GM12878 (cell line): ENCODE measurements around the gene RAP1GAP. TPM values are rescaled to one million over a fixed set of nuclear protein-coding genes. Genes with fewer than 3 reads are reported as not detected.

Experiments used
- ATAC-seq: fragments of 200-7000 bp; cut with Tn5 transposase; 3 replicates; pipeline ENCODE4 v1.9.1; 2020; ENCODE audit warnings: mild to moderate bottlenecking, moderate library complexity
- BruUV-seq: library from RNA; stranded (reverse); fragments of 400-500 nt; replicated peaks from 2 replicates; lab custom pipeline; 2021; lab: Mats Ljungman, UMichigan
- CTCF ChIA-PET: fragments of 300-600 bp; sonication (Branson Sonifier 250); formaldehyde crosslinking; extraction: SDS; loops from one replicate; lab custom pipeline; 2021; ENCODE audit warnings: inconsistent platforms; lab: Yijun Ruan, JAX
- POLR2A ChIA-PET: fragments of 350-600 bp; formaldehyde crosslinking; extraction: SDS; loops from one replicate; lab custom pipeline; 2021; ENCODE audit warnings: inconsistent platforms; lab: Charles Lee
- RAD21 ChIA-PET: fragments of 300-600 bp; sonication (Branson Sonifier 250); formaldehyde crosslinking; loops from one replicate; lab custom pipeline; 2023; ENCODE audit warnings: antibody characterized with exemption; ENCODE audit not compliant: unreplicated experiment; lab: Charles Lee
- SMC1A ChIA-PET: fragments of 300-600 bp; sonication (Branson Sonifier 250); formaldehyde crosslinking; loops from one replicate; lab custom pipeline; 2023; ENCODE audit not compliant: unreplicated experiment, uncharacterized antibody; lab: Charles Lee
- DNase-seq: peaks from one replicate; pipeline ENCODE4 v3.0.0-alpha.2; 2011; ENCODE audit warnings: low read depth, low spot score
- FAIRE-seq: peaks from 3 replicates; lab custom pipeline; 2011; peaks lifted over from hg19 to GRCh38; lab: Jason Lieb, UNC
- H2AFZ ChIP-seq: 2 replicates; pipeline ENCODE4 v1.6.0; 2011; ENCODE audit warnings: low read depth, low read length, control low read depth; ENCODE audit not compliant: control insufficient read depth
- H3K27ac ChIP-seq: 2 replicates; pipeline ENCODE4 v1.5.1; 2011; ENCODE audit warnings: control low read depth; ENCODE audit not compliant: control insufficient read depth, insufficient read depth
- H3K27me3 ChIP-seq, 2 experiments: replicated peaks in 1 of 2; 2 replicates each; pipeline versions ENCODE4 v1.6.0 to v1.6.1; 2011; ENCODE audit warnings: low read length in 1 of 2; ENCODE audit not compliant: control insufficient read depth in 2 of 2, insufficient read depth in 2 of 2
- H3K36me3 ChIP-seq, 2 experiments: 2 replicates each; pipeline ENCODE4 v1.5.1; 2011; ENCODE audit warnings: low read length in 1 of 2; ENCODE audit not compliant: control insufficient read depth in 2 of 2, insufficient read depth in 2 of 2
- H3K4me1 ChIP-seq: 2 replicates; pipeline ENCODE4 v1.6.1; 2011; ENCODE audit warnings: mild to moderate bottlenecking, low read length, moderate library complexity, mixed read lengths; ENCODE audit not compliant: control insufficient read depth, insufficient read depth
- H3K4me2 ChIP-seq: 2 replicates; pipeline ENCODE4 v1.6.0; 2011; ENCODE audit warnings: control low read depth; ENCODE audit not compliant: control insufficient read depth, insufficient read depth
- H3K4me3 ChIP-seq: fragments of 200-600 bp; sonication (generic); 2 replicates; pipeline ENCODE4 v1.5.1; 2016
- H3K79me2 ChIP-seq: 2 replicates; pipeline ENCODE4 v1.6.0; 2011; ENCODE audit warnings: low read length; ENCODE audit not compliant: control insufficient read depth, insufficient read depth
- H3K9ac ChIP-seq: 2 replicates; pipeline ENCODE4 v1.8.0; 2011; ENCODE audit warnings: low read length, control low read depth, mixed read lengths; ENCODE audit not compliant: control insufficient read depth, insufficient read depth
- H3K9me3 ChIP-seq: replicated peaks from 3 replicates; pipeline ENCODE4 v1.5.1; 2011; ENCODE audit warnings: mild to moderate bottlenecking, low read length; ENCODE audit not compliant: control insufficient read depth, insufficient read depth
- H4K20me1 ChIP-seq: 2 replicates; pipeline ENCODE4 v1.6.0; 2011; ENCODE audit not compliant: control insufficient read depth, insufficient read depth
- BACH1 ChIP-seq: fragments of 450-650 bp; IDR thresholded peaks from 2 replicates; pipeline ENCODE4 v1.6.1; 2017; ENCODE audit warnings: mild to moderate bottlenecking, borderline replicate concordance
- GATAD2B ChIP-seq: fragments of 450-650 bp; conservative IDR thresholded peaks from 2 replicates; pipeline ENCODE4 v1.6.1; 2017; ENCODE audit warnings: low read depth, mild to moderate bottlenecking, moderate library complexity
- HDGF ChIP-seq: fragments of 450-650 bp; IDR thresholded peaks from 2 replicates; pipeline ENCODE4 v1.6.1; 2016; ENCODE audit warnings: antibody characterized with exemption
- RB1 ChIP-seq: fragments of 450-650 bp; formaldehyde crosslinking; IDR thresholded peaks from 2 replicates; pipeline ENCODE4 v1.6.1; 2017; ENCODE audit warnings: mild to moderate bottlenecking, borderline replicate concordance
- STAT3 ChIP-seq: IDR thresholded peaks from 2 replicates; pipeline ENCODE4 v1.6.1; 2011; ENCODE audit warnings: low read depth, low read length, improper control_type of control experiment
- ZNF207 ChIP-seq: fragments of 450-650 bp; IDR thresholded peaks from 2 replicates; pipeline ENCODE4 v1.6.1; 2014; ENCODE audit warnings: antibody characterized with exemption, mild to moderate bottlenecking, borderline replicate concordance
- ZNF622 ChIP-seq: fragments of 450-650 bp; IDR thresholded peaks from 2 replicates; pipeline ENCODE4 v1.6.1; 2017; ENCODE audit warnings: mild to moderate bottlenecking, inconsistent platforms
- WGBS: methylation state at CpG from one replicate; pipeline ENCODE4 v1.1.6; 2016; ENCODE audit warnings: low lambda C conversion rate; ENCODE audit not compliant: insufficient replicate concordance, insufficient coverage; ENCODE audit errors: missing lambda C conversion rate; 5-methylcytosine and 5-hydroxymethylcytosine counted together
- in situ Hi-C: fragments of 300-500 bp; cut with MboI; formaldehyde crosslinking; loops from 9 replicates; pipeline ENCODE4 v1.14.3; 2018; ENCODE audit warnings: mixed read lengths
- intact Hi-C: fragments of 100-400 bp; cut with micrococcal nuclease; formaldehyde crosslinking; loops from one replicate; pipeline ENCODE4 v1.14.2; 2022; ENCODE audit not compliant: unreplicated experiment
- polyA plus RNA-seq, 11 experiments: library from polyadenylated mRNA; depleted of rRNA in 4 of 11; unstranded in 6 of 11; stranded (reverse) in 5 of 11; fragments of >200 nt; fragmentation: Nextera tagmentation in 4 of 11; fragmentation: Illumina TruSeq in 1 of 11; extraction: Ambion mirVana in 4 of 11; extraction: Trizol in 1 of 11; gene quantifications; 1 replicate in 1 of 11; 2 replicates in 10 of 11; pipeline versions ENCODE4 v1.2.1 to v1.2.3, GENCODE V29; 2011 to 2016; ENCODE audit warnings: inconsistent platforms in 2 of 11, missing spikeins in 2 of 11, low read depth in 1 of 11
- total RNA-seq, 4 experiments: library from RNA; depleted of rRNA in 3 of 4; stranded (reverse); fragments of >200 nt in 3 of 4; fragmentation: Illumina TruSeq in 1 of 4; extraction: Trizol in 1 of 4; gene quantifications; 2 replicates each; pipeline versions ENCODE4 v1.2.1 to v1.2.3, GENCODE V29; 2013 to 2021
- TF ChIP-seq, protein P1 (sequence below): fragments of 450-650 bp; IDR thresholded peaks from 2 replicates; pipeline ENCODE4 v1.6.1; 2016; ENCODE audit warnings: mild to moderate bottlenecking
- TF ChIP-seq, protein P2 (sequence below), 3 experiments: IDR thresholded peaks in 2 of 3; conservative IDR thresholded peaks in 1 of 3; 2 replicates each; pipeline ENCODE4 v1.5.1; 2011; ENCODE audit warnings: low read depth in 3 of 3, low read length in 3 of 3, mild to moderate bottlenecking in 3 of 3, control low read depth in 2 of 3, moderate library complexity in 2 of 3, inconsistent platforms in 1 of 3, mixed read lengths in 1 of 3; ENCODE audit not compliant: control insufficient read depth in 2 of 3, insufficient read depth in 1 of 3; ENCODE audit errors: extremely low read depth in 1 of 3
- TF ChIP-seq, protein P3 (sequence below): fragments of 450-650 bp; IDR thresholded peaks from 2 replicates; pipeline ENCODE4 v1.6.1; 2018; ENCODE audit warnings: mild to moderate bottlenecking, low read depth, moderate library complexity; ENCODE audit not compliant: partially characterized antibody
- TF ChIP-seq, protein P4 (sequence below): fragments of 450-650 bp; IDR thresholded peaks from 2 replicates; pipeline ENCODE4 v1.6.1; 2017; ENCODE audit warnings: borderline replicate concordance
- TF ChIP-seq, protein P5 (sequence below): fragments of 450-650 bp; IDR thresholded peaks from 2 replicates; pipeline ENCODE4 v1.6.1; 2017; ENCODE audit warnings: mild to moderate bottlenecking, moderate library complexity

The RAP1GAP gene
- total and polyA plus RNA-seq, 10 of the 15 experiments (the other 5 are each of a cell fraction or from before 2014, with no cell fraction given) = 0.04 to 0.96 (median 0.09) TPM; not detected in 3

DNA sequence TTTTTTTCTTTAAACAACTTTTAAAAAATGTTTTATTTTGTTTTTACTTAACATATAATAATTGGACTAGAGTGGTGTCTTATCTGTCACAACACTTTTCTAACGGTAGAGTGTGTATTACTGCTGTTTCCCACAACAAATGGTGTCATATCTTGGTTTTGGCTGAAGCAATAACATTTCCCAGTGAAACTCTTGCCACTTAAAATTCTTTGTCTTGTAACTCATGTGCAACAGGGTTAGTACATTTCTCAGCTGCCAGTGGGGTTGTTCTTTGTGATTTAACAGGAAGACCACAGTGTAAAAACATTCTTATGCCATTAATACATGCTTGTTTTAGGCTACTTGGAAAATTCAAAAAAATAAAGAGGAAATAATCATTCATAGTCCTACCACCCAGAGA, 116.4 kb downstream of the RAP1GAP start:
- no peaks in the 10 kb centered on the region for H3K4me1 ChIP-seq
- SMC1A ChIA-PET = no interaction called here
- H3K9me3 ChIP-seq = no peaks in the 10 kb centered on the region
- RAD21 ChIA-PET = interaction anchor here (0.6 to 1.2 kb wide), 2 partner anchors 12 to 49 kb away, joined by 3 to 4 read pairs; no protein-coding TSS in a partner anchor
- FAIRE-seq (no peak), ATAC-seq (no peak), DNase-seq (no peak)
- H3K4me3 ChIP-seq = no peak overlapping the region
- H3K79me2 ChIP-seq = no peaks in the 10 kb centered on the region
- H2AFZ ChIP-seq = no peak overlapping the region
- no peaks in the 10 kb centered on the region; a peak in 1 of 4 replicates for H3K27me3 ChIP-seq
- in situ Hi-C loops = no loop called here
- POLR2A ChIA-PET = no interaction called here
- H3K9ac ChIP-seq = no peak overlapping the region
- 0% methylated on average over 1 of the region's 1 CpG for WGBS
- no peak overlapping the region for H3K27ac ChIP-seq
- no peaks in the 10 kb centered on the region for H3K36me3 ChIP-seq
- CTCF ChIA-PET = interaction anchor here (0.6 kb wide), 1 partner anchor 745 kb away, joined by 4 read pairs; no protein-coding TSS in a partner anchor
- no peak overlapping the region for H3K4me2 ChIP-seq
- no peaks in the 10 kb centered on the region for H4K20me1 ChIP-seq
- intact Hi-C loops = no loop called here
- no TSS peak for BruUV-seq
- TF ChIP-seq, protein P1, sequence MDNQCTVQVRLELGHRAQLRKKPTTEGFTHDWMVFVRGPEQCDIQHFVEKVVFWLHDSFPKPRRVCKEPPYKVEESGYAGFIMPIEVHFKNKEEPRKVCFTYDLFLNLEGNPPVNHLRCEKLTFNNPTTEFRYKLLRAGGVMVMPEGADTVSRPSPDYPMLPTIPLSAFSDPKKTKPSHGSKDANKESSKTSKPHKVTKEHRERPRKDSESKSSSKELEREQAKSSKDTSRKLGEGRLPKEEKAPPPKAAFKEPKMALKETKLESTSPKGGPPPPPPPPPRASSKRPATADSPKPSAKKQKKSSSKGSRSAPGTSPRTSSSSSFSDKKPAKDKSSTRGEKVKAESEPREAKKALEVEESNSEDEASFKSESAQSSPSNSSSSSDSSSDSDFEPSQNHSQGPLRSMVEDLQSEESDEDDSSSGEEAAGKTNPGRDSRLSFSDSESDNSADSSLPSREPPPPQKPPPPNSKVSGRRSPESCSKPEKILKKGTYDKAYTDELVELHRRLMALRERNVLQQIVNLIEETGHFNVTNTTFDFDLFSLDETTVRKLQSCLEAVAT = no peak
- TF ChIP-seq ZNF207 (no peak), GATAD2B (no peak), HDGF (no peak), BACH1 (no peak), RB1 (no peak), ZNF622 (no peak), STAT3 (no peak)
- TF ChIP-seq, protein P2, sequence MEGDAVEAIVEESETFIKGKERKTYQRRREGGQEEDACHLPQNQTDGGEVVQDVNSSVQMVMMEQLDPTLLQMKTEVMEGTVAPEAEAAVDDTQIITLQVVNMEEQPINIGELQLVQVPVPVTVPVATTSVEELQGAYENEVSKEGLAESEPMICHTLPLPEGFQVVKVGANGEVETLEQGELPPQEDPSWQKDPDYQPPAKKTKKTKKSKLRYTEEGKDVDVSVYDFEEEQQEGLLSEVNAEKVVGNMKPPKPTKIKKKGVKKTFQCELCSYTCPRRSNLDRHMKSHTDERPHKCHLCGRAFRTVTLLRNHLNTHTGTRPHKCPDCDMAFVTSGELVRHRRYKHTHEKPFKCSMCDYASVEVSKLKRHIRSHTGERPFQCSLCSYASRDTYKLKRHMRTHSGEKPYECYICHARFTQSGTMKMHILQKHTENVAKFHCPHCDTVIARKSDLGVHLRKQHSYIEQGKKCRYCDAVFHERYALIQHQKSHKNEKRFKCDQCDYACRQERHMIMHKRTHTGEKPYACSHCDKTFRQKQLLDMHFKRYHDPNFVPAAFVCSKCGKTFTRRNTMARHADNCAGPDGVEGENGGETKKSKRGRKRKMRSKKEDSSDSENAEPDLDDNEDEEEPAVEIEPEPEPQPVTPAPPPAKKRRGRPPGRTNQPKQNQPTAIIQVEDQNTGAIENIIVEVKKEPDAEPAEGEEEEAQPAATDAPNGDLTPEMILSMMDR (IDR thresholded peaks at IDR 0.05 in 2 of 3, conservative IDR thresholded peaks at IDR 0.05 in 1 of 3; ENCODE audit: control insufficient read depth in 2 of 3, extremely low read depth in 1 of 3, insufficient read depth in 1 of 3, low read depth in 3 of 3, low read length in 3 of 3) = no peak
- TF ChIP-seq, protein P3, sequence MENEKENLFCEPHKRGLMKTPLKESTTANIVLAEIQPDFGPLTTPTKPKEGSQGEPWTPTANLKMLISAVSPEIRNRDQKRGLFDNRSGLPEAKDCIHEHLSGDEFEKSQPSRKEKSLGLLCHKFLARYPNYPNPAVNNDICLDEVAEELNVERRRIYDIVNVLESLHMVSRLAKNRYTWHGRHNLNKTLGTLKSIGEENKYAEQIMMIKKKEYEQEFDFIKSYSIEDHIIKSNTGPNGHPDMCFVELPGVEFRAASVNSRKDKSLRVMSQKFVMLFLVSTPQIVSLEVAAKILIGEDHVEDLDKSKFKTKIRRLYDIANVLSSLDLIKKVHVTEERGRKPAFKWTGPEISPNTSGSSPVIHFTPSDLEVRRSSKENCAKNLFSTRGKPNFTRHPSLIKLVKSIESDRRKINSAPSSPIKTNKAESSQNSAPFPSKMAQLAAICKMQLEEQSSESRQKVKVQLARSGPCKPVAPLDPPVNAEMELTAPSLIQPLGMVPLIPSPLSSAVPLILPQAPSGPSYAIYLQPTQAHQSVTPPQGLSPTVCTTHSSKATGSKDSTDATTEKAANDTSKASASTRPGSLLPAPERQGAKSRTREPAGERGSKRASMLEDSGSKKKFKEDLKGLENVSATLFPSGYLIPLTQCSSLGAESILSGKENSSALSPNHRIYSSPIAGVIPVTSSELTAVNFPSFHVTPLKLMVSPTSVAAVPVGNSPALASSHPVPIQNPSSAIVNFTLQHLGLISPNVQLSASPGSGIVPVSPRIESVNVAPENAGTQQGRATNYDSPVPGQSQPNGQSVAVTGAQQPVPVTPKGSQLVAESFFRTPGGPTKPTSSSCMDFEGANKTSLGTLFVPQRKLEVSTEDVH = no peak
- TF ChIP-seq, protein P4, sequence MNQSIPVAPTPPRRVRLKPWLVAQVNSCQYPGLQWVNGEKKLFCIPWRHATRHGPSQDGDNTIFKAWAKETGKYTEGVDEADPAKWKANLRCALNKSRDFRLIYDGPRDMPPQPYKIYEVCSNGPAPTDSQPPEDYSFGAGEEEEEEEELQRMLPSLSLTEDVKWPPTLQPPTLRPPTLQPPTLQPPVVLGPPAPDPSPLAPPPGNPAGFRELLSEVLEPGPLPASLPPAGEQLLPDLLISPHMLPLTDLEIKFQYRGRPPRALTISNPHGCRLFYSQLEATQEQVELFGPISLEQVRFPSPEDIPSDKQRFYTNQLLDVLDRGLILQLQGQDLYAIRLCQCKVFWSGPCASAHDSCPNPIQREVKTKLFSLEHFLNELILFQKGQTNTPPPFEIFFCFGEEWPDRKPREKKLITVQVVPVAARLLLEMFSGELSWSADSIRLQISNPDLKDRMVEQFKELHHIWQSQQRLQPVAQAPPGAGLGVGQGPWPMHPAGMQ = no peak
- TF ChIP-seq, protein P5, sequence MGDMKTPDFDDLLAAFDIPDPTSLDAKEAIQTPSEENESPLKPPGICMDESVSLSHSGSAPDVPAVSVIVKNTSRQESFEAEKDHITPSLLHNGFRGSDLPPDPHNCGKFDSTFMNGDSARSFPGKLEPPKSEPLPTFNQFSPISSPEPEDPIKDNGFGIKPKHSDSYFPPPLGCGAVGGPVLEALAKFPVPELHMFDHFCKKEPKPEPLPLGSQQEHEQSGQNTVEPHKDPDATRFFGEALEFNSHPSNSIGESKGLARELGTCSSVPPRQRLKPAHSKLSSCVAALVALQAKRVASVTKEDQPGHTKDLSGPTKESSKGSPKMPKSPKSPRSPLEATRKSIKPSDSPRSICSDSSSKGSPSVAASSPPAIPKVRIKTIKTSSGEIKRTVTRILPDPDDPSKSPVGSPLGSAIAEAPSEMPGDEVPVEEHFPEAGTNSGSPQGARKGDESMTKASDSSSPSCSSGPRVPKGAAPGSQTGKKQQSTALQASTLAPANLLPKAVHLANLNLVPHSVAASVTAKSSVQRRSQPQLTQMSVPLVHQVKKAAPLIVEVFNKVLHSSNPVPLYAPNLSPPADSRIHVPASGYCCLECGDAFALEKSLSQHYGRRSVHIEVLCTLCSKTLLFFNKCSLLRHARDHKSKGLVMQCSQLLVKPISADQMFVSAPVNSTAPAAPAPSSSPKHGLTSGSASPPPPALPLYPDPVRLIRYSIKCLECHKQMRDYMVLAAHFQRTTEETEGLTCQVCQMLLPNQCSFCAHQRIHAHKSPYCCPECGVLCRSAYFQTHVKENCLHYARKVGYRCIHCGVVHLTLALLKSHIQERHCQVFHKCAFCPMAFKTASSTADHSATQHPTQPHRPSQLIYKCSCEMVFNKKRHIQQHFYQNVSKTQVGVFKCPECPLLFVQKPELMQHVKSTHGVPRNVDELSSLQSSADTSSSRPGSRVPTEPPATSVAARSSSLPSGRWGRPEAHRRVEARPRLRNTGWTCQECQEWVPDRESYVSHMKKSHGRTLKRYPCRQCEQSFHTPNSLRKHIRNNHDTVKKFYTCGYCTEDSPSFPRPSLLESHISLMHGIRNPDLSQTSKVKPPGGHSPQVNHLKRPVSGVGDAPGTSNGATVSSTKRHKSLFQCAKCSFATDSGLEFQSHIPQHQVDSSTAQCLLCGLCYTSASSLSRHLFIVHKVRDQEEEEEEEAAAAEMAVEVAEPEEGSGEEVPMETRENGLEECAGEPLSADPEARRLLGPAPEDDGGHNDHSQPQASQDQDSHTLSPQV = no peak
